ENCODE measurements around the gene RARB.

RARB gene

GRCh38 chr3:25619382-25619781 lies 191.3 kb downstream of the RARB start:
- no peak for DNase-seq

GRCh38 chr3:25620493-25620892 lies 192.4 kb downstream of the RARB start:
- no peak for DNase-seq

GRCh38 chr3:25621087-25621486 lies 193.0 kb downstream of the RARB start:
- DNase-seq: no peak

GRCh38 chr3:25631989-25632388 lies 203.9 kb downstream of the RARB start:
- DNase-seq: no peak

GRCh38 chr3:25633919-25634318 lies 205.9 kb downstream of the RARB start:
- DNase-seq: no peak

GRCh38 chr3:25635038-25635437 lies 207.0 kb downstream of the RARB start:
- no peak for DNase-seq
